A673 (cell line): ENCODE data around the gene TMEM14C. TPM values are rescaled to one million over a fixed set of nuclear protein-coding genes. Genes with fewer than 3 reads are reported as not detected.

Experiments used
- BruUV-seq: library from RNA; stranded (reverse); fragments of 400-500 nt; replicated peaks from 2 replicates; lab custom pipeline; 2021; lab: Mats Ljungman, UMichigan
- CTCF ChIA-PET: fragments of 300-600 bp; sonication (Branson Sonifier 250); formaldehyde crosslinking; loops from one replicate; lab custom pipeline; 2022; ENCODE audit warnings: antibody characterized with exemption; lab: Charles Lee
- POLR2A ChIA-PET: fragments of 300-600 bp; sonication (Branson Sonifier 250); formaldehyde crosslinking; loops from one replicate; lab custom pipeline; 2022; ENCODE audit warnings: antibody characterized with exemption; ENCODE audit not compliant: low non-redundant PET; lab: Charles Lee
- DNase-seq: peaks from one replicate; pipeline ENCODE4 v3.0.0-alpha.2; 2015; ENCODE audit warnings: low spot score
- H3K27ac ChIP-seq: fragments of 200-600 bp; sonication (generic); 2 replicates; pipeline ENCODE4 v1.5.1; 2016; ENCODE audit warnings: mixed run types, low read depth, mild to moderate bottlenecking, mixed read lengths, antibody characterized with exemption, low read length; ENCODE audit not compliant: poor library complexity, severe bottlenecking
- H3K27me3 ChIP-seq: fragments of 200-600 bp; sonication (generic); replicated peaks from 2 replicates; pipeline ENCODE4 v1.6.1; 2017; ENCODE audit warnings: mixed run types, low read depth, mild to moderate bottlenecking, mixed read lengths, antibody characterized with exemption, low read length; ENCODE audit not compliant: insufficient read depth, poor library complexity
- H3K36me3 ChIP-seq: fragments of 200-600 bp; sonication (generic); 2 replicates; pipeline ENCODE4 v1.6.1; 2016; ENCODE audit warnings: mixed run types, mild to moderate bottlenecking, mixed read lengths, antibody characterized with exemption, low read length; ENCODE audit not compliant: insufficient read depth, poor library complexity, severe bottlenecking
- H3K4me1 ChIP-seq: fragments of 200-600 bp; sonication (generic); 2 replicates; pipeline ENCODE4 v1.6.1; 2017; ENCODE audit warnings: mixed run types, mild to moderate bottlenecking, mixed read lengths, antibody characterized with exemption, low read length; ENCODE audit not compliant: insufficient read depth, poor library complexity, severe bottlenecking
- H3K4me3 ChIP-seq: fragments of 200-600 bp; sonication (generic); 2 replicates; pipeline ENCODE4 v1.5.1; 2016; ENCODE audit warnings: low read depth, mixed run types, mild to moderate bottlenecking, mixed read lengths, low read length; ENCODE audit not compliant: poor library complexity, severe bottlenecking
- H3K9me3 ChIP-seq: fragments of 200-600 bp; sonication (generic); 2 replicates; pipeline ENCODE4 v1.6.1; 2016; ENCODE audit warnings: mixed run types, low read depth, mild to moderate bottlenecking, mixed read lengths, antibody characterized with exemption, low read length; ENCODE audit not compliant: poor library complexity, severe bottlenecking
- EZH2 ChIP-seq: fragments of 200-600 bp; sonication (generic); IDR thresholded peaks from 2 replicates; pipeline ENCODE4 v1.6.1; 2017; ENCODE audit warnings: borderline replicate concordance, low read depth, mild to moderate bottlenecking, mixed read lengths, antibody characterized with exemption, low read length; ENCODE audit not compliant: poor library complexity, severe bottlenecking
- intact Hi-C: fragments of 100-400 bp; cut with micrococcal nuclease; formaldehyde crosslinking; loops from one replicate; pipeline ENCODE4 v1.10.0; 2022; ENCODE audit not compliant: unreplicated experiment
- total RNA-seq: library from RNA; stranded (reverse); gene quantifications from 2 replicates; pipeline ENCODE4 v1.2.3, GENCODE V29; 2021
- TF ChIP-seq, protein P1 (sequence below): fragments of 300-800, 200-600 bp; sonication (generic); conservative IDR thresholded peaks from 2 replicates; pipeline ENCODE4 v1.5.1; 2017; ENCODE audit warnings: low read depth, mild to moderate bottlenecking, antibody characterized with exemption, low read length, moderate library complexity, mixed read lengths

TMEM14C gene
- total RNA-seq, 1 experiment from 2014 or later, result 68.3 TPM

- no peaks in the 10 kb centered on the region for H3K4me1 ChIP-seq
- H3K27ac ChIP-seq, result no peak overlapping the region
- no peak for TF ChIP-seq EZH2
- TF ChIP-seq, protein P1, sequence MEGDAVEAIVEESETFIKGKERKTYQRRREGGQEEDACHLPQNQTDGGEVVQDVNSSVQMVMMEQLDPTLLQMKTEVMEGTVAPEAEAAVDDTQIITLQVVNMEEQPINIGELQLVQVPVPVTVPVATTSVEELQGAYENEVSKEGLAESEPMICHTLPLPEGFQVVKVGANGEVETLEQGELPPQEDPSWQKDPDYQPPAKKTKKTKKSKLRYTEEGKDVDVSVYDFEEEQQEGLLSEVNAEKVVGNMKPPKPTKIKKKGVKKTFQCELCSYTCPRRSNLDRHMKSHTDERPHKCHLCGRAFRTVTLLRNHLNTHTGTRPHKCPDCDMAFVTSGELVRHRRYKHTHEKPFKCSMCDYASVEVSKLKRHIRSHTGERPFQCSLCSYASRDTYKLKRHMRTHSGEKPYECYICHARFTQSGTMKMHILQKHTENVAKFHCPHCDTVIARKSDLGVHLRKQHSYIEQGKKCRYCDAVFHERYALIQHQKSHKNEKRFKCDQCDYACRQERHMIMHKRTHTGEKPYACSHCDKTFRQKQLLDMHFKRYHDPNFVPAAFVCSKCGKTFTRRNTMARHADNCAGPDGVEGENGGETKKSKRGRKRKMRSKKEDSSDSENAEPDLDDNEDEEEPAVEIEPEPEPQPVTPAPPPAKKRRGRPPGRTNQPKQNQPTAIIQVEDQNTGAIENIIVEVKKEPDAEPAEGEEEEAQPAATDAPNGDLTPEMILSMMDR, result no peak
- BruUV-seq, result no TSS peak
- H3K4me3 ChIP-seq, result no peak overlapping the region
- DNase-seq, result no peak
- H3K9me3 ChIP-seq, result no peaks in the 10 kb centered on the region
- intact Hi-C loops, result no loop called here
- no peaks in the 10 kb centered on the region for H3K36me3 ChIP-seq
- no peaks in the 10 kb centered on the region for H3K27me3 ChIP-seq
- POLR2A ChIA-PET, result no interaction called here
- CTCF ChIA-PET, result no interaction called here
Measured at GRCh38 chr6:10742251-10742650, 19.4 kb downstream of the TMEM14C start.

DNA sequence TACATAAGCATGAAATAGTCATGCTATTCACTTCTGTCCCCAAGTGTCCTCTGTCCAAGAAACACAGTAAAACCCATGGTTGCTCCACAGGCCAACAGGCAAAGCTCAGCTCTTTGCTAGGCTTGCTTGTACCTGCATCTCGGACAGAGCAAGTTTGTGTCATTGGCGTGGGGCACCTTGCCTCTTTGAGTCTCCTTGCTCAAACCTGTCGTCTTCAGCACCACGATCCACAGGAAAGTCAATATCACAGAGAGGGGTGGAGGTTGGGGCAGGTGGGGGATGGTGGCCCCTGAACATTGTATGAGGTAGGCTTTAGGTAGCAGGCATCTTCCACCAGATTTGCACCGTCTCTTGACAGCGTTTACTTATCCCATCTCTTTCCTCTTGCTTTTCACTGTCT lies 20.6 kb downstream of the TMEM14C start:
- no peaks in the 10 kb centered on the region for H3K27me3 ChIP-seq
- TF ChIP-seq EZH2, result no peak
- TF ChIP-seq, protein P1, result no peak
- H3K27ac ChIP-seq, result no peak overlapping the region
- no peak overlapping the region for H3K4me3 ChIP-seq
- intact Hi-C loops, result no loop called here
- H3K4me1 ChIP-seq, result no peaks in the 10 kb centered on the region
- ChIA-PET POLR2A (no interaction called here), CTCF (no interaction called here)
- no TSS peak for BruUV-seq
- DNase-seq, result no peak
- no peaks in the 10 kb centered on the region for H3K36me3 ChIP-seq
- no peaks in the 10 kb centered on the region for H3K9me3 ChIP-seq

GRCh38 chr6:10745116-10745515 lies 22.2 kb downstream of the TMEM14C start:
- intact Hi-C loops, result no loop called here
- no TSS peak for BruUV-seq
- CTCF ChIA-PET, result no interaction called here
- H3K36me3 ChIP-seq, result no peaks in the 10 kb centered on the region
- no peaks in the 10 kb centered on the region for H3K27me3 ChIP-seq
- no peak for DNase-seq
- peaks cover 8% of the 10 kb centered on the region for H3K4me1 ChIP-seq
- H3K9me3 ChIP-seq, result no peaks in the 10 kb centered on the region
- TF ChIP-seq, protein P1, result no peak
- no peak for TF ChIP-seq EZH2
- no peak overlapping the region for H3K4me3 ChIP-seq
- no peak overlapping the region for H3K27ac ChIP-seq
- POLR2A ChIA-PET, result no interaction called here
